NCI-H1417 treated with DMSO at 0.1 percent for 48 hours (cell line): ENCODE results near the gene MVB12B.

Experiments
- DNase-seq: peaks from one replicate; lab custom pipeline; 2025; lab: John Stamatoyannopoulos, UW

The MVB12B gene

GRCh38 chr9:126386776-126387175, 60.1 kb downstream of the MVB12B start:
- no peak for DNase-seq

- DNase-seq = no peak
Observed at GRCh38 chr9:126388964-126389708, 62.5 kb downstream of the MVB12B start.

DNA sequence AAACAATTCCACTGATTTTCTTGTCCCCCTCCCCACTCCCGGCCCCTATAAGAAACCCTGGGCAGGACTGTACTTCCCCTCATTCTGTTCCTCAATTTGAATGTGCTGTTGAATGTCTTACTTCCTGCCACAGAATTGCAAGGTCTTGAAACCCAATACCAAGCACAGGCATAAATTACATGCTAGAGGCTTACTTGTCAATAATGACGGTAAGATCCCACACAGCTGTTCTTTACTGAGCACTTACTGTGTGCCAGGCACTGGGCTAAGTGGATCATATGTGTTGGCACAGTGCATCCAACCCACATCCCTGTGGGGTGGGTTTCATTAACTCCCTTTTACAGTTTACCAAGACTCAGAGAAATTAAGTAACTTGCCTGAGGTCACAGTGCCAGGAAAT, 63.4 kb downstream of the MVB12B start:
- DNase-seq = no peak

GRCh38 chr9:126390923-126391322, 64.3 kb downstream of the MVB12B start:
- DNase-seq = no peak

DNA sequence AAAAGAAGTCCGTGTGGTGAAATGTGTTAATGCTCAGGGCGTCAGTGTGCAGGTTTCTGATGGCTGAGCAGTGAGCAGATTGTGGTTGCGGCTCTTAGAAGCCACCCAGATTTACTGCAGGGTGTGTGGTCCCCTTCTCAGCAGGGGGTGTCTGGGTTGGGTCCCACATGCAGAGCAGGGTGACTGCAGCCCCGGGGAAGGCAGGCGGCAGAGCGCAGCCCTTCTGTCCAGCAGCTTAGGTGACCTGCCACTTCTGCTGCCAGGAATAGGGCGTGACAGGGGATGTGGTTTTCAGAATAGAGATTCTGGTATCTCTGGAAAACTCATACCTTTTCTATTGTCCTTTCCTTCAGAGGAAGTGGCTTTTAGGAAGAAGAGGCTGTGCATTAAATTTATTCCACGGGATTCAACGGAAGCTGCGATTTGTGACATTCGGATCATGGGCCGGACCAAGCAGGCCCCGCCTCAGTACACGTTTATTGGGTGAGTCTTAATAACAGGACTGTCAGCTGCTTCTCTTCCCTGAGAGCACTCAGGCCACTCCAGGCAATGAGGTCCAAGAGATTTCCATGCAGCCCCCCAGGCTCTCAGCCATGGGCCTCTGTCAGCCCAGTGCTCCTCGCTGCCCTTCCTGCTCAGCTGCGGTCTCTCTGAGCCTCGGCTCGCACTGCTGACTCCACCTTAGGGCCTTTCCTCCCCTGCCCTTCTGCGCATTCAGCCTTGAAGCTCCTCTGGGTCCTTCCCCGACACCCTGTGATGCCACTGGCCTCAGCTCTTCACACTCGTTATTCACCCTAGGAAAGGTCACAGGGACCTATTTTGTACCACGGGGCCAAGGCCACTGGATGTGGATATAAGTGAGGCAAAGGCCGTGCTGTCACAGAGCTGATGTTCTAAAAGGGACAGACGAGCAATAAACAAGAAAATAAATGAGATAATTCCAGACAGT, 65.4 kb downstream of the MVB12B start:
- DNase-seq = no peak

DNA sequence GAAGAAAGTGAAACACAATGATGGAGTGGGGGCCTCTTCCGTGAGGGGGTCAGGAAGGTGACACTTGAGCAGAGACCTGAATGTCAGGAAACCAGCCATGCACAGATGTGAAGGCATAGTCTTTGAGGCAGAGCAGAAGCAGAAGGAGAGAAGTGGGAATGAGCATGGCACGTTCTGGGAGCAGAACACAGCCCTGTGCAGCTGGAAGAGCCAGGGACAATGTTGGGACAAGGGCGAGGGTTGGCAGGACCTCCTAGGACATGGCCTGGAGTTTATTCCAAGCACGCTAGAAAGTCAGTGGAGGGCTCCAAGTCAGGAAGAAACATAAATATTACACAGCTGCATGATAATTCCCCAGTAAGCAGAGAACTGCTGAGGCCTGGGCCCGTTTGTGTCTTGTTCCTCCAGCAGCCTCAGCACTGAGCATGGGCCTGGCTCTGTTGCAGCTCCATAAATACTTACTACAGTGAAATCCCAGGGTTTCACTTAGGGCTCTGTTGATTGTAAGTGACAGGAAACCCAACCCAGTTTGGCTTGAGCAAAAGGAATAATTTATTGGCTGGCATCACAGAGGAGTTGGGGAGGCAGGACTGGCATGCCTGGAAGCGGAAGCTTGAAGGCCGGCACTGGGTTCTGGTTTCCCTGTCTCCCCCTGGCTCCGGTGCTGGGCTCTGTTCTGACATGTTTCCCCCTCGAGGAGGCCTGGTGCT, 66.2 kb downstream of the MVB12B start:
- no peak for DNase-seq

GRCh38 chr9:126393876-126394275, 67.2 kb downstream of the MVB12B start:
- no peak for DNase-seq

DNA sequence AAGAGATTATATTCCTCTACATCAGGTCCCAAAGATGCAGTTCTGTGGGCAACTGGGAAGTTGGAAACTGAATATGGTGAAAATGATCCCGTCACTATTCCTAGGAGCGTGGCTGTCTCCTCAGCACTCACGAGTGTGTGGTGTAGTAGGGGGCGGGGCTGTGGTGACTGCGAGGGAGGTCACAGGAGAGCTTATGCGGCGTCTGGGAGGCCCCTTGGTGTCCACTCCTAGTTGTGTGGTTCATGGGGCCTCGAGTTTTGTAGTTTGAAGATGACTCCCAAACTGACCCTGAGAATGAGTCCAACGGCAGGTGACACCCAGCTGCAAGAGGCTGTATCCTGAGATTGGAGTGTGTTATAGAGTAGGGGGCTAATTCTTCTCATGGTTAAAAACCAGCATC, 68.2 kb downstream of the MVB12B start:
- DNase-seq = no peak

GRCh38 chr9:126395439-126396212, 69.0 kb downstream of the MVB12B start:
- DNase-seq = no peak

DNA sequence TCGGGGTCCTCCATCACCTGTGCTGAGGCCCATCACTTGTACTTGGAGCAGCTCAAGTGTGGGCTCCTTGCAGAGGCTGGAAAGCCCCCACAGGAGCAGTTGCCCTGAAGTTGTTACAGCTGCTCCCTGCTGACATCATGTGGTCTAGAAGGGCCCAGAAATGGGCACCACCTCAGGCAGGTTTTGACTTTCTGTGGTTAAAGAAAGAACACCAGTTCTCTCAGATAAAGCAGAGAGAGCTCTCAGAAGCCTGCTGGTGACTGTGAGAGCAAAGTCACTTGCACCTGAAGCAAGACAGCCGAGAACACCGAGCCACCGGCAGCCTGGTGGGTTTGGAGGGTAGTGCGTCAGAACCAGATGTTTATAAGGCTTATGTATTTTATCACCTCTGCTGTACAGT, 70.4 kb downstream of the MVB12B start:
- no peak for DNase-seq

- DNase-seq = no peak
Observed at GRCh38 chr9:126398403-126399058, 71.9 kb downstream of the MVB12B start.

- DNase-seq = no peak
Observed at GRCh38 chr9:126399251-126399650, 72.6 kb downstream of the MVB12B start.

DNA sequence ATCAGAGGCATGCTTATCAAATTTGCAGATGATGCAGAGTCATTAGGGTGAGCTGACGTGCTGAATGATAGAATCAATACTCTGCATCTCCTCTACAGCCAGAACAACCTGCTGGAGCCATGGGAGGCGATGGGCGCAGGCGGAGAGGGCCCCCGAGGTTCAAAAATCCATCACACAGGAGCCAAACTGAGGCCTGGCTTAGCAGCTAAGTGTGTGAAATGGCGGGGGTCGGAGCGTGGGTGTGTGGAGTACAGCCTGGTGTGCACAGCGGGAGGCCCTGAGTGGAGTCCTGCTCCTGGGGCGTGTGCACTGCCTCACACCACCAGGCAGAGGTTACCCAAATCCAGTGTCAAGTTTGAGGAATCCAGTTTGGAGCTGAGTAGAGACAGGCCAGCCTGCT, 73.2 kb downstream of the MVB12B start:
- no peak for DNase-seq

- no peak for DNase-seq
Observed at GRCh38 chr9:126400571-126400970, 73.9 kb downstream of the MVB12B start.

GRCh38 chr9:126401107-126401506, 74.5 kb downstream of the MVB12B start:
- no peak for DNase-seq

- DNase-seq = no peak
Observed at GRCh38 chr9:126401581-126401980, 75.0 kb downstream of the MVB12B start.

- no peak for DNase-seq
Observed at GRCh38 chr9:126403397-126403796, 76.8 kb downstream of the MVB12B start.

- no peak for DNase-seq
Observed at GRCh38 chr9:126404459-126404858, 77.8 kb downstream of the MVB12B start.

DNA sequence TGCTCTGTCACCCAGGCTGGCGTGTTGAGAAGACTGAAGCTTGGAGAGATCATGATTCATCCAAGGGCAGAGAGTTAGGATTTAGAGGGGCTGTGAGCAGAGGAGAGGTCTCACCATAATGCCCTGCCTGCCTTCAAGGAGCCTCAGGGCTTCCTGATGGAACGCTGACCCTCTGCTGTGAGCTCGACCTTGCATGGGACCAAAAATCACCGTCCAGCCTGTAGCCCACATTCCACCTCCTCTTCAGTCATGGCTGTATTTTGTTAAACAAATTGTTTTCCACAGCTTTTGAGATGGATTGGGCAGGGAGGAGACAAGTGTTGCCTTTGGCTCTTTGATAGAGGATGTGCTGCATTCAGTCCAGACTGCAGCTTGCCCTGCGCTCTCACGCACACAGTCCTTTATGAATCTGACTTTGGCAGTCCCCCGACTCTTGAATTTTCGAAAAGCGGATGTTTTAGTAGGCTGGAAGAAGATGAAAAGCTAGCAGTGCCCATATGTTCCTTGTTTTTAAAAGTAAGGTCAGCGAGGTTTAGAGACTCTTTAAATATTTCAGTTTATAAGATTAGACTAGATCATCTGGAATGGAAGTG, 79.5 kb downstream of the MVB12B start:
- DNase-seq = no peak

DNA sequence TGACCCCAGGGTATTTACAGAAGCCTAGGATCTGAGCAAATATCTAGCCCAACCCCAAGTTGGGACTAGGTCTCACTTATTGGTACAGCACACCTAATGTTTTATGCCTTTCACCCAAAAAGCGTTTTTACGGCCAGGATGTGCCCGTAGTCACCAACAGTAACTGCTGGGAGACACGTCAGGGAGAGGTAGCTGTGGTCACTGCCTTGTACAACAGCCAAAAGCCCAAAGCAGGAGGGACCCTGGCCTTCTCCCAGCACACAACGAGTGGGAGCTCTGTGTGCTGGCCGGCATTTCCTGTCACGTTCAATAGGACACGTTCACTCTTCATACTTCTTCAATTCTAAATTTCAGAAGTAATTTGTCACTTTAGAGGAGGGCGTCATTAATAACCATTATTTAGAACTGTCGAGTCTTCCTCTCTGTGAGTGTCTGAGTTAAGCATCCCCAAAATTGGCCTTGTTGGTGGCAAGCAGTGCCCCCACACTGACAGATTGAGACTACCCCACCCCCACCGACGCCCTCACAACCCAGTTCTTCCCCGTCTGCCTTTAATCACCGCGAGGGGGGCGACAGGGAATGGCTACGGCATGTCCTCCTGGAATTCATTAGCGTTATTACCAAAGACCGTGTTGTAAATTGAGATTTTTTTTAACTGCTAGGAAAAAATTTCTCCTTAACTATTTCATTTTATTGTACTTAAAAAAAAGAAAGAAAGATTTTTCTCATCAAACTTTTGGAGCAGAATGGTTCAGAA, 80.7 kb downstream of the MVB12B start:
- DNase-seq = no peak
